GM19099 (cell line): ENCODE data around the gene KLF1.

Experiments
- POLR2A ChIP-seq: IDR thresholded peaks from 3 replicates; pipeline ENCODE4 v1.6.1; 2011; ENCODE audit warnings: low read depth; ENCODE audit not compliant: insufficient read length; ENCODE audit errors: extremely low read depth

The KLF1 gene

DNA sequence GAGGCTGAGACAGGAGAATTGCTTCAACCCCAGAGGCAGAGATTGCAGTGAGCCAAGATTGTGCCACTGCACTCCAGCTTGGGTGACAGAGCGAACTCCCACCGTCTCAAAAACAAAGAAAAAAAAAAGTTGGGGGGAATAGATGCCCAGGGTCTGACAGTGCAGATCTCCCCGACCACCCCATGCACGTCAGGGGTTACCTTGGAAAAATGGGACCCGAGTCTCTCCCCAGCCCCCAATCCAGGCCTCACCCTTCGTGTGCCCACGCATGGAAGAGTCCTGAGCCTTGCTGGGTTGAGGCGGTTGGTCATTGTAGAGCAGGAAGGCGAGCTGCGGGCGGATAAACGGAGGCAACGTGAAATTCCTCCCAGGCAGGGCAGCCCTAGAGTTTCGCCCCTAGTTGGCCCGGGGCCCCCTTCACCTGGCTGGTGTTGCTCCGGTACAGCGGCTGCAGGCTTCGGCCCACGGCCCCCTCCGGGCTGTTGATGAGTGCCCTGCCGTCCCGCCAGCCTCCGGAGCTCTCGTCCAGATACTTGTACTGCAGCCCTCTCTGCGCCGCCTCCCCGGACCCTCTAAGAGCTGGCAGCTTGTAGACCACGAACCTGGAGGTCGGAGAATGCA is 6.3 kb downstream of the KLF1 start:
- no peak for TF ChIP-seq POLR2A

- no peak for TF ChIP-seq POLR2A
These were observed 11.9 kb downstream of the KLF1 start for GRCh38 chr19:12875086-12875485.

GRCh38 chr19:12873891-12874745 is 12.9 kb downstream of the KLF1 start:
- TF ChIP-seq POLR2A, result no peak

DNA sequence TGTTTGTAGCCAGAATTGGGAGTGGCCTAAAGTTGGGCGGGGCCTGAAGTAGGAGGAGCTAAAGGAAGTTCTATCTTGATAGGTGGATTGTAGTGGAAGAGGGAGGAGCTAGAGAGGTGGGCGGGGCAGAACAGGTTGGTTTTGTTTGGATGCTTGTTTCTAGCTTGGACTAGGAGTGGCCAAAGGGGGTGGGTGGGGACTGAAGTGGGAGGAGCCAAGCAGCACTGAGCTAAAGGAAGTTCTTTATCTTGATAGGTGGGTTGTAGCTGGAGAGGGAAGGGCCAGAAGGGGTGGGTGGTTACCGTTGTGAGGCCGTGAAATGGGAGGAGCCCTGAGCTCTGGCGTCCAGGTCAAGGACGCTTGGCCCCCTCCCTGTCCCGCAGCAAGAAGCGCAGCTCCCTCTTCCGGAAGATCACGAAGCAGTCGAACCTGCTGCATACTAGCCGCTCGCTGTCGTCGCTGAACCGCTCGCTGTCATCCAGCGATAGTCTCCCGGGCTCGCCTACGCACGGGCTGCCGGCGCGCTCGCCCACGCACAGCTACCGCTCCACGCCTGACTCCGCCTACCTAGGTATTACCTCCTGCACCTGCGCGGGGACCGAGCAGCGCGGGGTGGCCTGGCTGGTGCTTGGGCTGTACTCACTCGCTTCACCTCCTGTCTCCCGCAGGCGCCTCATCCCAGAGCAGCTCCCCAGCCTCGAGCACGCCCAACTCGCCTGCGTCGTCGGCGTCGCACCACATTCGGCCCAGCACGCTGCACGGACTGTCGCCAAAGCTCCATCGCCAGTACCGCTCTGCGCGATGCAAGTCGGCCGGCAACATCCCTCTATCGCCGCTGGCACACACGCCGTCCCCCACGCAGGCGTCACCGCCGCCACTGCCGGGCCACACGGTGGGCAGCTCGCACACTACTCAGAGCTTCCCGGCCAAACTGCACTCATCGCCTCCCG is 13.8 kb downstream of the KLF1 start:
- no peak for TF ChIP-seq POLR2A

GRCh38 chr19:12872255-12872654 is 14.7 kb downstream of the KLF1 start:
- no peak for TF ChIP-seq POLR2A

GRCh38 chr19:12871681-12872080 is 15.3 kb downstream of the KLF1 start:
- no peak for TF ChIP-seq POLR2A

DNA sequence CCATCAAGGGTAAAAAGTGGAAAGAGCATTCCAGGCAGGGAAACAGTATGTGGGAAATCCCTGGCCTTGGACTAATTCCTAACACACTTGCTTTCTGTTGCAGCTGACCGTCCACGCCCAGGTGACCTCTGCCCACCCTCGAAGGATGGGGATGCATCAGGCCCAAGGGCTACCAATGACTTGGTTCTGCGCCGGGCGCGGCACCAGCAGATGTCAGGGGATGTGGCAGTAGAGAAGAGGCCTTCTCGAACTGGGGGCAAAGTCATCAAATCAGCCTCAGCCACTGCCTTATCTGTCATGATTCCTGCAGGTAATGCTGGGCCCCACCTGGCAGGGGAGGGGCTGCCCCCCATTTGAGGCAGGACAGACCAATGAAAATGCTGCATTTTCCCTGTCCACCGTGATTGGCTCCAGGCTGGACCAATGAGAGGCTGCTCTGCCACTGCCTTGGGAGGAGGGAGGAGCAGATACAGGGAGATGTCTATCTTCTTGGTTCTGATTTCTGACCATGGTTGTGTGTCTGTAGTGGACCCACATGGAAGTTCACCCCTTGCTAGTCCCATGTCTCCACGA is 18.4 kb downstream of the KLF1 start:
- TF ChIP-seq POLR2A, result no peak

DNA sequence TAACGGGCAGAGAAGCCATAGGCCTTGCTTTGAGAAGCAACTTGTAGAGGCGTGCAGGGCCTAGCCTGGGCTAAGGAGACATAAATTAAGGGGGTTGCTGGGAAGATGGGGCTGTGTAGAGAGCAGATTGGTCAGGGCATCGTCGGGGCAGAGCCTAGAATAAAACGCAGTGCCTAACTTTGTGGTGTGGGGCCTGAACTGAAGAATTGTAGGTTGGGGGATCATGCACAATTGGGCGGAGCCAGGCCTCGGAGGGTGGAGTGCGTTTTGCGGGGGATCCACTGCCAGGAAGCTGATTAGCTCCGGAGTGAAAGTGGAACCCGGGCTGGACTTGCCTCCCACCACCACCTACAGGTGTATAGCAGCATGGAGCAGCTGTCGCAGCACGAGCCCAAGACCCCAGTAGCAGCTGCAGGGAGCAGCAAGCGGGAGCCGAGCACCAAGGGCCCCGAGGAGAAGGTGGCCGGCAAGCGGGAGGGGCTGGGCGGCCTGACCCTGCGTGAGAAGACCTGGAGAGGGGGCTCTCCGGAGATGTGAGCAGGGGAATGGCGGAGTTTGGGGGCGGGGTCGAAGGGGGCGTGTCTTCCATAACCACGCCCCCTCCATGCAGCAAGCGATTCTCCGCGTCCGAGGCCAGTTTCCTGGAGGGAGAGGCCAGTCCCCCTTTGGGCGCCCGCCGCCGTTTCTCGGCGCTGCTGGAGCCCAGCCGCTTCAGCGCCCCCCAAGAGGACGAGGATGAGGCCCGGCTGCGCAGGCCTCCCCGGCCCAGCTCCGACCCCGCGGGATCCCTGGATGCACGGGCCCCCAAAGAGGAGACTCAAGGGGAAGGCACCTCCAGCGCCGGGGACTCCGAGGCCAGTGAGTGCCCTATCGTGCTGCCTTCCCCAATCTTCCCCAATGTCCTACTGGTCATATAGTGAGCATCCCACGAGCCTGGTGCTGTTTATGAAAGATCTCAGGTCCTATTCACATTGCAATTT is 19.6 kb downstream of the KLF1 start:
- TF ChIP-seq POLR2A, result peak; percentile 47

GRCh38 chr19:12866416-12867119 is 20.4 kb downstream of the KLF1 start:
- TF ChIP-seq POLR2A, result no peak

DNA sequence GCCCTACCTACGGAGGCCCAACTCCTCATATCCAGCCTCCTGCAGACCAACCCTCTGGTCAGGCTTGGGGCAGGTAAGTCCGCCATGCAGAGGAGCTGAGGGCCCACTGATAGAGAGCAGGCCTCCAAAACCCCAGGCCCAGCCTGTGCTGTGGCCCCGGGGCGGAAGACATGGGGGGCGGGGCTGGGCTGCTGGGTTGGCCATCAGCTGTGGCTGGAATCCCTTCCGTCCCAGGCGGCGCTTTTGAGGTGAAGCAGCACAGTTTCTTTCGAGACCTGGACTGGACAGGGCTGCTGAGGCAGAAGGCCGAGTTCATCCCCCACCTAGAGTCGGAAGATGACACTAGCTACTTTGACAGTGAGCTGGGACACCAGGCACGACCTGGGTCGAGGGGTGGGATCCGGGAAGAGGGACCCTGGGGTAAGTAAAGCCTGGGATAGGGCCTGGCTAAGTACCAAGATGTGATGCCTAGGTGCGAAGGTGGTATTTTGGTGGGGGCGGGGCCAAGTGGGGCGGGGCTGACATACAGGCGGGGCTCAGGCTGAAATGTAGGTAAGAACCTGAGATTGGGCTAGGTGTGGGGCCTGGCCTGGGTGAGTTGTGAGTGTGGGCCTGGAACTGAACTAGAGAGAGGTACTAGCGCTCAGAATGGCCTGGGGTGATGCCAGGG is 21.1 kb downstream of the KLF1 start:
- TF ChIP-seq POLR2A, result no peak

- TF ChIP-seq POLR2A, result no peak
These were observed 22.0 kb downstream of the KLF1 start for GRCh38 chr19:12864721-12865715.
